IMR-90 (cell line): ENCODE measurements around the gene CDK6. TPM values are rescaled to one million over a fixed set of nuclear protein-coding genes. Genes with fewer than 3 reads are reported as not detected.

ENCODE experiments used
- ATAC-seq: fragments of 200-7000 bp; cut with Tn5 transposase; 2 replicates; pipeline ENCODE4 v1.9.1; 2020; ENCODE audit warnings: low read depth, mild to moderate bottlenecking, moderate library complexity
- BruUV-seq: library from RNA; stranded (reverse); fragments of 400-500 nt; replicated peaks from 2 replicates; lab custom pipeline; 2021; lab: Mats Ljungman, UMichigan
- CTCF ChIA-PET: fragments of 300-600 bp; formaldehyde crosslinking; extraction: SDS; loops from one replicate; lab custom pipeline; 2021; ENCODE audit warnings: antibody characterized with exemption; lab: Yijun Ruan, JAX
- POLR2A ChIA-PET: fragments of 300-600 bp; sonication (Branson Sonifier 250); formaldehyde crosslinking; loops from one replicate; lab custom pipeline; 2022; ENCODE audit warnings: antibody characterized with exemption; ENCODE audit not compliant: unreplicated experiment; lab: Charles Lee
- DNase-seq: peaks from one replicate; pipeline ENCODE4 v3.0.0; 2013
- H2AFZ ChIP-seq: replicated peaks from 2 replicates; pipeline ENCODE3; 2013; ENCODE audit warnings: low read length, mild to moderate bottlenecking; ENCODE audit not compliant: poor library complexity
- H2AK5ac ChIP-seq: 2 replicates; pipeline ENCODE4 v1.6.1; 2013; ENCODE audit warnings: low read depth, low read length, inconsistent platforms
- H2AK9ac ChIP-seq: replicated peaks from 2 replicates; pipeline ENCODE3; 2013; ENCODE audit warnings: mild to moderate bottlenecking, low read depth, low read length, moderate library complexity; ENCODE audit not compliant: poor library complexity
- H2BK120ac ChIP-seq: 2 replicates; pipeline ENCODE4 v1.6.1; 2013; ENCODE audit warnings: low read depth, low read length, inconsistent platforms
- H2BK15ac ChIP-seq: 3 replicates; pipeline ENCODE4 v1.6.1; 2013; ENCODE audit warnings: low read depth, low read length, inconsistent platforms
- H2BK20ac ChIP-seq: 2 replicates; pipeline ENCODE4 v1.6.1; 2013; ENCODE audit warnings: low read depth, mild to moderate bottlenecking, inconsistent platforms, low read length, moderate library complexity
- H2BK5ac ChIP-seq: 2 replicates; pipeline ENCODE4 v1.6.1; 2013; ENCODE audit warnings: mild to moderate bottlenecking, low read depth, low read length, inconsistent platforms; ENCODE audit not compliant: poor library complexity, severe bottlenecking
- H3K14ac ChIP-seq: replicated peaks from 2 replicates; pipeline ENCODE4 v1.6.1; 2013; ENCODE audit warnings: low read depth, low read length, inconsistent platforms
- H3K18ac ChIP-seq: 2 replicates; pipeline ENCODE4 v1.6.1; 2013; ENCODE audit warnings: low read depth, low read length, control low read depth
- H3K23ac ChIP-seq: 2 replicates; pipeline ENCODE4 v1.6.1; 2013; ENCODE audit warnings: low read depth, low read length, inconsistent platforms
- H3K27ac ChIP-seq: 2 replicates; pipeline ENCODE4 v1.5.1; 2013; ENCODE audit warnings: mild to moderate bottlenecking, control low read depth, low read length; ENCODE audit not compliant: insufficient read depth
- H3K27me3 ChIP-seq: 2 replicates; pipeline ENCODE4 v1.6.1; 2013; ENCODE audit warnings: low read length; ENCODE audit not compliant: control insufficient read depth, insufficient read depth
- H3K36me3 ChIP-seq: 2 replicates; pipeline ENCODE4 v1.6.1; 2013; ENCODE audit warnings: low read length, mixed read lengths; ENCODE audit not compliant: control insufficient read depth, insufficient read depth
- H3K4ac ChIP-seq: 2 replicates; pipeline ENCODE4 v1.6.1; 2013; ENCODE audit warnings: low read depth, low read length, inconsistent platforms
- H3K4me1 ChIP-seq: 2 replicates; pipeline ENCODE4 v1.6.1; 2013; ENCODE audit warnings: low read length, mixed read lengths; ENCODE audit not compliant: control insufficient read depth, insufficient read depth
- H3K4me2 ChIP-seq: 2 replicates; pipeline ENCODE4 v1.6.1; 2013; ENCODE audit warnings: low read depth, mild to moderate bottlenecking, control low read depth, low read length, moderate library complexity
- H3K4me3 ChIP-seq: 2 replicates; pipeline ENCODE4 v1.5.1; 2013; ENCODE audit warnings: low read depth, mild to moderate bottlenecking, control low read depth, low read length, moderate library complexity; ENCODE audit not compliant: insufficient read depth
- H3K56ac ChIP-seq: 2 replicates; pipeline ENCODE4 v1.6.1; 2013; ENCODE audit warnings: low read length, inconsistent platforms; ENCODE audit not compliant: insufficient read depth; ENCODE audit errors: extremely low read depth
- H3K79me1 ChIP-seq, 2 experiments: 2 replicates each; pipeline ENCODE4 v1.6.1; 2013; ENCODE audit warnings: low read length in 2 of 2, inconsistent platforms in 1 of 2, low read depth in 1 of 2
- H3K9ac ChIP-seq: 2 replicates; pipeline ENCODE4 v1.6.1; 2013; ENCODE audit warnings: low read depth, low read length, control low read depth
- H3K9me1 ChIP-seq: 2 replicates; pipeline ENCODE4 v1.6.1; 2013; ENCODE audit warnings: low read length, inconsistent platforms; ENCODE audit not compliant: insufficient read depth
- H3K9me3 ChIP-seq: 2 replicates; pipeline ENCODE4 v1.6.1; 2013; ENCODE audit warnings: low read length; ENCODE audit not compliant: control insufficient read depth, insufficient read depth
- H4K20me1 ChIP-seq: 2 replicates; pipeline ENCODE4 v1.6.1; 2013; ENCODE audit warnings: low read length, inconsistent platforms; ENCODE audit not compliant: insufficient read depth
- H4K5ac ChIP-seq: 2 replicates; pipeline ENCODE4 v1.6.1; 2013; ENCODE audit warnings: mild to moderate bottlenecking, low read depth, low read length, control low read depth
- H4K8ac ChIP-seq, 2 experiments: 2 replicates each; pipeline ENCODE4 v1.6.1; 2013; ENCODE audit warnings: low read depth in 2 of 2, low read length in 2 of 2, control low read depth in 1 of 2, inconsistent platforms in 1 of 2
- H4K91ac ChIP-seq: 2 replicates; pipeline ENCODE4 v1.6.1; 2013; ENCODE audit warnings: low read depth, low read length, inconsistent platforms; ENCODE audit not compliant: insufficient read depth
- BHLHE40 ChIP-seq: fragments of 150-350 bp; IDR thresholded peaks from 2 replicates; pipeline ENCODE4 v1.6.1; 2016; ENCODE audit warnings: mild to moderate bottlenecking, low read depth, low read length
- ELK1 ChIP-seq: fragments of 150-350 bp; IDR thresholded peaks from 2 replicates; pipeline ENCODE4 v1.6.1; 2016; ENCODE audit warnings: low read depth, mild to moderate bottlenecking, low read length, moderate library complexity, borderline replicate concordance
- FOS ChIP-seq: fragments of 150-350 bp; IDR thresholded peaks from 2 replicates; pipeline ENCODE4 v1.6.1; 2016; ENCODE audit warnings: low read depth, low read length
- MAFK ChIP-seq: IDR thresholded peaks from 2 replicates; pipeline ENCODE4 v1.6.1; 2012; ENCODE audit warnings: low read depth, low read length, improper control_type of control experiment
- MXI1 ChIP-seq: IDR thresholded peaks from 2 replicates; pipeline ENCODE4 v1.6.1; 2012; ENCODE audit warnings: low read depth, mild to moderate bottlenecking, low read length, moderate library complexity, borderline replicate concordance
- NFE2L2 ChIP-seq: fragments of 150-350 bp; IDR thresholded peaks from 2 replicates; pipeline ENCODE4 v1.6.1; 2016; ENCODE audit warnings: low read depth, mild to moderate bottlenecking, low read length
- POLR2A ChIP-seq: IDR thresholded peaks from 2 replicates; pipeline ENCODE4 v1.6.1; 2012; ENCODE audit warnings: mild to moderate bottlenecking, low read depth, low read length
- RAD21 ChIP-seq: IDR thresholded peaks from 2 replicates; pipeline ENCODE4 v1.6.1; 2012; ENCODE audit warnings: low read length, improper control_type of control experiment
- dilution Hi-C: fragments of 300-500 bp; cut with HindIII; formaldehyde crosslinking; loops from one replicate; pipeline ENCODE4 v1.14.3; 2018; ENCODE audit warnings: low sequenced_read_pairs; ENCODE audit not compliant: unreplicated experiment
- in situ Hi-C: fragments of 300-500 bp; cut with MboI; formaldehyde crosslinking; loops from 3 replicates; pipeline ENCODE4 v1.14.3; 2019; ENCODE audit warnings: low sequenced_read_pairs, inconsistent platforms, mixed read lengths
- intact Hi-C: fragments of 100-400 bp; cut with micrococcal nuclease; formaldehyde crosslinking; loops from 2 replicates; pipeline ENCODE4 v1.10.0; 2022
- polyA plus RNA-seq, 3 experiments: library from polyadenylated mRNA; depleted of rRNA; stranded (reverse); fragments of >200 nt; gene quantifications; 2 replicates each; pipeline ENCODE4 v1.2.3, GENCODE V29; 2012; ENCODE audit warnings: low replicate concordance in 1 of 3
- total RNA-seq: library from RNA; depleted of rRNA; stranded (reverse); fragments of >200 nt; gene quantifications from 2 replicates; pipeline ENCODE4 v1.2.3, GENCODE V29; 2012
- TF ChIP-seq, protein P1 (sequence below): conservative IDR thresholded peaks from 2 replicates; pipeline ENCODE4 v1.5.1; 2012; ENCODE audit warnings: mild to moderate bottlenecking, low read depth, low read length, improper control_type of control experiment

Gene CDK6
- total and polyA plus RNA-seq, 2 of the 4 experiments (the other 2 are of a cell fraction), result 21.5 to 195 TPM

- ATAC-seq, result peak; percentile 5
- peak overlapping the region; percentile 97 for H2BK20ac ChIP-seq
- no peak overlapping the region for H3K4me3 ChIP-seq
- no peaks in the 10 kb centered on the region for H3K9me3 ChIP-seq
- CTCF ChIA-PET, result no interaction called here
- peaks cover 12 to 54% of the 10 kb centered on the region in 2 experiments; a peak in 3 of 4 replicates for H3K79me1 ChIP-seq
- peak overlapping the region; percentile 94 for H3K14ac ChIP-seq
- H3K23ac ChIP-seq, result peak overlapping the region; percentile 94
- H3K4ac ChIP-seq, result peak overlapping the region; percentile 94
- intact Hi-C loops, result no loop called here
- dilution Hi-C loops, result no loop called here
- peaks cover 4% of the 10 kb centered on the region for H3K36me3 ChIP-seq
- no peaks in the 10 kb centered on the region for H3K27me3 ChIP-seq
- no TSS peak for BruUV-seq
- POLR2A ChIA-PET, result interaction anchor here (0.5 kb wide), 1 partner anchor 38 kb away, joined by 3 read pairs; no protein-coding TSS in a partner anchor
- in situ Hi-C loops, result no loop called here
- peak overlapping the region; percentile 68 for H3K27ac ChIP-seq
- H3K9ac ChIP-seq, result no peak overlapping the region; the same call in 1 of the 2 replicates
- peak overlapping the region; percentile 90 for H3K56ac ChIP-seq
- peak overlapping the region; percentile 92 for H2AK5ac ChIP-seq
- TF ChIP-seq MAFK, result no peak
- TF ChIP-seq NFE2L2, result no peak
- no peak for TF ChIP-seq FOS
- no peak for TF ChIP-seq RAD21
- TF ChIP-seq, protein P1, sequence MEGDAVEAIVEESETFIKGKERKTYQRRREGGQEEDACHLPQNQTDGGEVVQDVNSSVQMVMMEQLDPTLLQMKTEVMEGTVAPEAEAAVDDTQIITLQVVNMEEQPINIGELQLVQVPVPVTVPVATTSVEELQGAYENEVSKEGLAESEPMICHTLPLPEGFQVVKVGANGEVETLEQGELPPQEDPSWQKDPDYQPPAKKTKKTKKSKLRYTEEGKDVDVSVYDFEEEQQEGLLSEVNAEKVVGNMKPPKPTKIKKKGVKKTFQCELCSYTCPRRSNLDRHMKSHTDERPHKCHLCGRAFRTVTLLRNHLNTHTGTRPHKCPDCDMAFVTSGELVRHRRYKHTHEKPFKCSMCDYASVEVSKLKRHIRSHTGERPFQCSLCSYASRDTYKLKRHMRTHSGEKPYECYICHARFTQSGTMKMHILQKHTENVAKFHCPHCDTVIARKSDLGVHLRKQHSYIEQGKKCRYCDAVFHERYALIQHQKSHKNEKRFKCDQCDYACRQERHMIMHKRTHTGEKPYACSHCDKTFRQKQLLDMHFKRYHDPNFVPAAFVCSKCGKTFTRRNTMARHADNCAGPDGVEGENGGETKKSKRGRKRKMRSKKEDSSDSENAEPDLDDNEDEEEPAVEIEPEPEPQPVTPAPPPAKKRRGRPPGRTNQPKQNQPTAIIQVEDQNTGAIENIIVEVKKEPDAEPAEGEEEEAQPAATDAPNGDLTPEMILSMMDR, result no peak
- TF ChIP-seq POLR2A, result no peak
- no peak for TF ChIP-seq BHLHE40
- no peak for TF ChIP-seq MXI1
- TF ChIP-seq ELK1, result no peak
- DNase-seq, result no peak
- H3K18ac ChIP-seq, result peak overlapping the region; percentile 74; the same call in 1 of the 2 replicates
- peak overlapping the region; percentile 27 for H4K5ac ChIP-seq
- H2BK5ac ChIP-seq, result peak overlapping the region; percentile 94
- H4K8ac ChIP-seq, result peak overlapping the region in 1 of 2 experiments; percentile 93; a peak in 2 of 4 replicates
- H2AK9ac ChIP-seq, result no peak overlapping the region
- peak overlapping the region; percentile 82 for H4K91ac ChIP-seq
- peak overlapping the region; percentile 86; the same call in 2 of the 3 replicates for H2BK15ac ChIP-seq
- peaks cover 7% of the 10 kb centered on the region for H3K4me1 ChIP-seq
- peak overlapping the region; percentile 56 for H3K4me2 ChIP-seq
- H4K20me1 ChIP-seq, result peaks cover 57% of the 10 kb centered on the region; the same call in 1 of the 2 replicates
- H3K9me1 ChIP-seq, result peaks cover 9% of the 10 kb centered on the region; the same call in 1 of the 2 replicates
- H2AFZ ChIP-seq, result no peak overlapping the region
- H2BK120ac ChIP-seq, result peak overlapping the region; percentile 94
Observed at GRCh38 chr7:92809397-92809759, 27.0 kb downstream of the CDK6 start.
